Measurements from ENCODE around the gene ACER3.
"Not testable (repeated sequence)": the region's sequence is repeated elsewhere in the genome, so short reads cannot be mapped to it uniquely, and the experiment has no call there.

Gene ACER3

DNA sequence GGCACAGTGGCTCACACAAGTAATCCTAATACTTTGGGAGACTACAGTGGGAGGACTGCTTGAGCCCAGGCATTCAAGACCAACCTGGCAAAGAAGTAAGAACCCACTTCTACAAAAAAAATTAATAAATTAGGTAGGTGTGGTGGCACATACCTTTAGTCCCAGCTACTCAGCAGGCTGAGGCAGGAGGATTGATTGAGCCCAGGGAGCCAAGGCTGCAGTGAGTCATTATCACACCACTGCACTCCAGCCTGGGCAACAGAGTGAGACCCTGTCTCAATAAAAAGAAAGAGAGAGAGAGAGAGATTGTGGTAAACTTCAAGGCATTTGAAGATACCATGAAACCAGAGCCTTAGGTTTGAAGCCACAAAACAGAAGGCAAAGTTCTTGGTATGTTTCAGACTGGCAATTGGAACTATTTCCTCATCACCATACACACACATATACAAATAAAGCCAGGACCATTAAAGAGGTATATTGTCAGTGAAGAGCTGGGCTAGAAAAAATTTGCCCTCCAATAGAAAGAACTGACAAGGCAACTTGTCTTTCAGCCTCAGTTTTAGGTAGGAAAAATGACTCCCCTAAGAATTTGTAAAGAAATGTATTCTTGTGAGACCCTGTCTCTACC is 148.9 kb downstream of the ACER3 start:
- DNase-seq, result no peak

DNA sequence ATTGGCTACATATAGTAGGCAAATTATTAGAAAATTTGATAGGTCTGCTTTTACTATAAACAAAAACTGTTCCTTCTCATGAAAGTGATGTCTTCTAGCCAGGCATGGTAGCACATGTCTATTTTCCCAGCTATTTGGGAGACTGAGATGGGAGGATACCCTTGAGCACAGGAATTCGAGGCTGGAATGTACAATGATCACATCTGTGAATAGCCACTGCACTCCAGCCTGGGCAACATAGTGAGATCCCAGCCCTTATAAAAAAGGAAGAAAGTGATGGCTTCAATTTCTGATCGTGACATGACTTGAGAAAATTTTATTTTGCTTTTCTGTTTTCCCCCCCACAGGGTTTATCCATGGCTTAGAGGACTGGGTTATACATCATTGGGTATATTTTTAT is 154.0 kb downstream of the ACER3 start:
- DNase-seq, result no peak

DNA sequence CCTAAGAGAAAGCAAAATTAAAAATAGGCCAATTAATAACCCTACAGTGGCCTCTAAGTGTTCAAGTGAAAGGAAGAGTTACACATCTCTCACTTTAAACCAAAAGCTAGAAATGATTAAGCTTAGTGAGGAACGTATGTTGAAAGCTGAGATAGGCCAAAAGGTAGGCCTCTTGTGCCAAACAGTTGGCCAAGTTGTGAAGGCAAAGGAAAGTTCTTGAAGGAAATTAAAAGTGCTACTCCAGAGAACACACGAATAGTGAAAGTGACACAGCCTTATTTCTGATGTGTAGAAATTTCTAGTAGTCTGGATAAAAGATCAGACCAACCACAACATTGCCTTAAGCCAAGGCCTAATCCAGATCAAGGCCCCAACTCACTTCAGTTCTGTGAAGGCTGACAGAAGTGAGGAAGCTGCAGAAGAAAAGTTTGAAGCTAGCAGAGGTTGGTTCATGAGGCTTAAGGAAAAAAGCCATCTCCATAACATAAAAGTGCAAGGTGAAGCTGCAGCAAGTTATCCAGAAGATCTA is 157.7 kb downstream of the ACER3 start:
- DNase-seq, result not testable (repeated sequence)

DNA sequence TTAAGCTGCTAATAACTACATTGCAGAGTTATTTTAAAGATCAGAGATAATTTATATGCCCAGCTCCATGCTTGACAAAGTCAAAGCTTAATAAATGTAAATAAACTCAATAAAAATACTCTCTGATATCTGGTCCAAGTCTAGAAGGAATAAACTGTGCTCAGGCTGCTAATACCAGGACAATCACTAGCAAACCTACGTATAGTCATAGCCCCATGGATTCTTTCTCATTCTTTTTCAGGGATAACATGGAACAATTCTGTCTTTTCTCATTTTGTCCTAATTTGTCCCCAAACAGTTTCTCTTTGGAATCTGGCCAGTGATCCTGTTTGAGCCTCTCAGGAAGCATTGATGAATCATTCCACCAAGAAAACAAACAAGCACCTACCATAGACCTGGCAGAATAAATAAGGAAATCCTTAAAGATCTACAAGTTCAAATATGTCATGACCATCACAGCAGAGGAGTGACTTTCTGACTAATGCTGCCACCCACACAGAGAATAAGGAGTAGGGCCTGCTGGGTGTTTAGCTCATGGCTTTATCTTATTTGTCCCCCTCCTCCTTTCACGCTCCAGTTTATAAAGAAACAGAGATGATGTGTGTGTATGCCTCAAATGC is 159.4 kb downstream of the ACER3 start:
- no peak for DNase-seq

DNA sequence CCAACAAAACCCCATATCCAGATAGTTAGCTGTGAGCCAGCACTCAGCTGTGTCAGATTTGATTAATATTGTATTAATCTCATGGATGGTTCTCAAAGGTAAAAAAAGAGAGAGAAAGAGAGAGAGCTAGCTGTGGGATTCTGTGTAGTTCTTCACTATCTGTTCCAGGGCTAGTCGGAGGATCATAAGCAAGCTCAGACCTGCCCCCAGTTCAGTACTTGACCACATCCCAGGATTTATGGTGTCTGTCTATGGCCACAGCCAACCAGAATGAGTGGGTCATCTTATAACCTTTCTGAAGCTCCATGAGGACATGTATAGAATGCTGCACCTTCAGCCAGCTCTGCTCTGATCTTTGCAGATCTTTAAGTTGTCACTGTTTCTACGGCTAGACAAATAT is 160.0 kb downstream of the ACER3 start:
- no peak for DNase-seq

DNA sequence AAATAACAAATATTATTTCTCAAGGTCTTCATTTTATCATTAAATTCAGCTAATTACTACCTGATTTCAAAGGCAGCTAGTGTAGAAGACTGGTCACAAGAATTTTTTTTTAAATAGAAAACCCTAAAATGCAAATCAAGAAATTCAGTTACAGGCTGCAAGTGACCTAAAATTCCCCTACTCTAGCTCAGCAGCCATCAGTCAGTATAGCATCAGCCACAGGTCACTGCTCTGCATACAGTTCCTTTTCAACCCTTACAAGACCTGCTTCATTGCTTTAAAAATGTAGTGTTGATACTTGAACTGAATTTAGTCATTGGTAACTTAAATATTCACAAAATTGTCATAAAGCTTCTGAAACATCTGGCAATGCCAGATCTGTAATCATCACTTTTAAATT is 164.0 kb downstream of the ACER3 start:
- DNase-seq, result no peak

DNA sequence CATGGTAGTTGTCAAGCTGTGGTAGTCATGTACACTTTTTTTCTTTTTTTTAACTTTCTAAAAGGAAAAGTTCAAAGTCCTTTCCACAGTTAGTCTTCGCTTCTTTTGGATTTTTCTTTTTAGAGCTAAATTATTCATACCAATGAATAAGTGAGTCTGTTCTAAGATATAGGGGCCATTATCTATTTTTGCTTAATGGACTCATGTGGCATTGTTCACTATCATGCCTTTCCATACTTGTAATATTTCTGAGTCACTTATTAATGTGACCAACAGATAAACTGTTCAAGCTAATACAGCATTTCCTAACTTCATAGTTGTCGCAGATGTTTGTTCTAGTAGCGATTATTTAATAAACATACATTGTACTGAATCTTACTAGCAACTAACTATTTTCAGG is 165.5 kb downstream of the ACER3 start:
- no peak for DNase-seq

DNA sequence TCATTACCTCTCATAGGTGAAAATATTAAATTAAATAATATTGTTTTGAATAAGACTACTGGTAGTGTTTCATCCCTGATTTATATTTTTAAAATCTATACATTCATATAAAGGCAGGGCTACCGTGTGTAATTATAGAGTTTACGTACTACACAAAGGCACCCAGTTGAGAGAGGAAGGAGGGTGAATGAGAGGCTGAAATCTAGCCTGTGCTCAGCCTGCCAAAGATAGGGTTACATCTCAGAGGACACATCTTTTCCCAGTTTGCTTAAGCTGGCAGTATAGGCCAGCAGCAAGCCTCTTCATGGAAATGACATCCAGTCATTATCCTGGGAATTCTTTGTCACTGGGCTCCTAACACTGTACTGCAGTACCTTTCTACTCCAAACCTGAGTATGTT is 166.0 kb downstream of the ACER3 start:
- no peak for DNase-seq

DNA sequence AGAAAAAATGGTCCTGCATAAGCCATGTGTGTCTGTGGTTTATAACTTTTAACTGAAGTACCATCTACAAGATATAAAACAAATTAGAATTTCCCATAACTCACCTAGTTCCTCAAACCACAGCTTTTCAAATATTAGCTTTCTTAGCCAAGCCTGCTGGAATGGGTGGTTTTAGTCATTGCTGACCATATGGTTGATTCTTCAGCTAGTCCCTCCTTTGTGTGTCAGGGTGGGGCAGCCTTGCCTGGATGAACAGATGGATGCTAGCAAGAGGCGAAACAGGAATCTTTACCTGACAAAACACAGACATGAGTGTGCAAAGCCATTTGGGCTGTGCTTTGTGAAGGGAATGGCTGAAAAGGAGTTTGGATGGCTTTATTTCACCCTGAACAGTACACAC is 166.6 kb downstream of the ACER3 start:
- DNase-seq, result no peak

DNA sequence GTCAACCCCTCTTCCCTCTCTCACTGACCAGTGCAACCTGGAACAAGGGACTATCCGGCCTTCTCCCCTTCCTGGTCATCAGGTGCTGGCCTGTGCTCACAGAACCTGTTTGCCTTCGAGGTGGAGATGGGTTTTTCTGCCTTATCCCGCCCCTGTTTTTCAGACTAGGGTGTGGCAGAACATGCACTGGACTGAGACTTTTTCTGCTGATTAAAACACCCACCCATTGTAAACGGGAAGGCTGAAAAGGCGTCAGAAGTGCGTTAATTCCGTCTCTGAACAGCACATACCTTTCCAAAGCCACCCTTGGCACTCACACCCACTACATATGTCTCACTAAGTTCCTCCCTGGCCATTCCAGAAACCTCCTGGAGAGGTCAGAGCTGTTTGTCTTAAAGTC is 169.1 kb downstream of the ACER3 start:
- no peak for DNase-seq

DNA sequence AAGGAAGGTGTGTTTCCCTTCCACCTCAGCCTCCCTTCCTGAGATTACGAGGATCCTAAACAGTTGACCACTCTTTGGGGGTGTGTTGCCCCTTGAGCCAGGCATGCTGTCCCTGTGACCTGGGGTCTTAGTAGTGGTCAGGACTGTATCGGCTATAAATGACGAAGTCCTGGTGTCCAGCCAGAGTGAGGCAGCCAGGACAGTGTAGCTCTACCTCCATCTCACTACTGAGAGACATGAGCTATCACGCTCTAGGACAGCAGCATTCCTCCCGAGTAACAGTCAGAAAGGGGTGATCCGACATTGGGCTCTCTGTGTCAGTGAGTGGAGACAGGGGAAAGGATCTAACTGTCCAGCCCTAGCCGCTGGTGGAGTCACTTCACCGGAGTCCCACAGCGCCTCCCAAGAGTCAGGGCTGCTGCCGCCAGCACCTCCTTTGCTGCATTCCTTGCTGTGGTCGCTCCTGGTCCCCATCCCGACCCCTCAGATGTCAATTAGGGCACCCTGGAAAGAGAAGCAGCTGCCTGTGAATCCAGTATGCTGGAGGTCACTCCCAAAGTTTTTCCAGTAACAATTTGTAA is 170.2 kb downstream of the ACER3 start:
- no peak for DNase-seq

DNA sequence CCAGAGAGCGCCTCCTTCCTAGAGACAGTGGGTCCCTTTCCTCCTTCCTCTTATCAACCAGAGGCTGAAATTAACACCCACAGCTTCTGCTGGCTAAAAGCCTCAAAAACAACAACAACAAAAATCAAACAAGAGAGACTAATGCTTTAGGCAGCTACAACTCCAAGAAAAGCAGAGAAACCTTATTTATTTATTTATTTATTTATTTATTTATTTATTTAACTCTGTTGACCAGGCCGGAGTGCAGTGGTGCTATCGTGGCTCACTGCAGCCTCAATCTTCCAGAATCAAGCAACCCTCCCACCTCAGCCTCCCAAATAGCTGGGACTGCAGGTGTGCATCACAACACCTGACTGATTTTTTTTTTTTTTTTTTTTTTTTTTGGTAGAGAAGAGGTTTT is 170.9 kb downstream of the ACER3 start:
- no peak for DNase-seq

DNA sequence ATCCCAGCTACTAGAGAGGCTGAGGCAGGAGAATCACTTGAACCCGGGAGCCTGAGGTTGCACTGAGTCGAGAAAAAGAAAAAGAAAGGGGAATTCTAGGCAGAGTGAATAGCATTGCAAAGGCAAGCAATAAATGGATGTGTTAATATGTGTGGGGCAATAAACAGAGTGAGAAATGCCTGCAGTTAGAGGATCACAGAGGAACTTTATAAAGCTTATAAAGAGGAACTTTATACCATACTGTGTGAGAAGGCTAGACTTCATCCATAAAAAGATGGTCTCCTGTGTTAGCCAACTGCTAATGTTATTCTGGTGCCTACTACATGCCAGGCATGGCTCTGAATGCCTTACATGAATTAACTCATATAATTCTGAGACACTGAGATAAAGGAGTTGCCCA is 174.3 kb downstream of the ACER3 start:
- no peak for DNase-seq

DNA sequence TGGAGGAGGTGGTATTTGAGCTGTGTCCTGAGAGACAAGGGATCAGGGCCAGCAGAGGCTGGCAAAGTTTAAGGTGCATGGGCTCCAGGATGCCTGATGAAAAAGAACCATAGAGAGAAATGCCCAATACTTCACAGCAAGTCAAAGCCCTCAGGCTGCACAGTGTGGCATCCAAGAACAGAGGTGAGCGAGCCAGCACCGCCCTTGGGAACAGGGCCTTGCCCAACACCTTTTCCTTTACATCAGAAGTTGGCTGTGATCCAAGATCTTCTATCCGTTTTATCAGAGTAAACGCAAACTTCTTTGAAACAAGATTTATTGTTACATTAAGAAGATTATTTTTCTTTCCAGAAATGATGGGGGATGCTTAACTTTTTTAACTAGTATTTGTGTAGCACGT is 174.9 kb downstream of the ACER3 start:
- no peak for DNase-seq

DNA sequence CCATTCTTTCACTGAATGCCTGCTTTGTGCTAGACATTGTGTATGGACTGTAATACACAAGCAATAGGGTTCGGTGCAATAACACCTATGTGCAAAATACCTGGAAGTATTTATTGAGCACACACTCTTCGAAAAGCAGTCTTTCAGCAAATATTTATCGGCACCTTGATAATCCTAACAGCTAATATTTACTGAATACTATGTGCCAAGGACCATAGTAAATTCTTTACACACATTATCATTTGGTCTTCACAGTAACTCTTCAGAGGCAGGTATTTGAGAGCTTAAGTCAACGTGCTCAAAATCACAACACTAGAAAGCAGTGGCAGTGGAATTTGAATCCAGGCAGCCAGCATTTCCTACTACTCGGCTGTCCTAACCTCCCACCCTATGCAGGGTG is 175.7 kb downstream of the ACER3 start:
- DNase-seq, result no peak

DNA sequence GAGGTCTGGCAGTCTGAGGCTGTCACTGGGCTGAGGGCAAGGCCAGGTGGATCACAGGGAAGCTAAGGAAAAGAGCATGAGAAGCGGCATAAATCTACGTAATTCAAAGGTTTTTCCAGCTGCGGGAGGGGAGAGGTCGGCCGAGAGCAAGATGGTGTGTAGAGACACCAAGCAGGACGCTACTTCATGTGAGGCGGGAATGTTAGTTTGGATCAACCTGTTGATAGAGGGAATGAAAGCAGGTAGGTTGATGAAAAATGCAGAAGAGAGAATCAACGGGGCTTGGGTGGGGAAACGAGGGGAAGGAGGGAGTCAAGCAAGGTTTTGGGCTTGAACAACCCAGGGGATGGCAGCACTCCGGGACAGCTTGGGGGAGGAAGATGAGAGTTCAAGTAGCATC is 176.3 kb downstream of the ACER3 start:
- no peak for DNase-seq

DNA sequence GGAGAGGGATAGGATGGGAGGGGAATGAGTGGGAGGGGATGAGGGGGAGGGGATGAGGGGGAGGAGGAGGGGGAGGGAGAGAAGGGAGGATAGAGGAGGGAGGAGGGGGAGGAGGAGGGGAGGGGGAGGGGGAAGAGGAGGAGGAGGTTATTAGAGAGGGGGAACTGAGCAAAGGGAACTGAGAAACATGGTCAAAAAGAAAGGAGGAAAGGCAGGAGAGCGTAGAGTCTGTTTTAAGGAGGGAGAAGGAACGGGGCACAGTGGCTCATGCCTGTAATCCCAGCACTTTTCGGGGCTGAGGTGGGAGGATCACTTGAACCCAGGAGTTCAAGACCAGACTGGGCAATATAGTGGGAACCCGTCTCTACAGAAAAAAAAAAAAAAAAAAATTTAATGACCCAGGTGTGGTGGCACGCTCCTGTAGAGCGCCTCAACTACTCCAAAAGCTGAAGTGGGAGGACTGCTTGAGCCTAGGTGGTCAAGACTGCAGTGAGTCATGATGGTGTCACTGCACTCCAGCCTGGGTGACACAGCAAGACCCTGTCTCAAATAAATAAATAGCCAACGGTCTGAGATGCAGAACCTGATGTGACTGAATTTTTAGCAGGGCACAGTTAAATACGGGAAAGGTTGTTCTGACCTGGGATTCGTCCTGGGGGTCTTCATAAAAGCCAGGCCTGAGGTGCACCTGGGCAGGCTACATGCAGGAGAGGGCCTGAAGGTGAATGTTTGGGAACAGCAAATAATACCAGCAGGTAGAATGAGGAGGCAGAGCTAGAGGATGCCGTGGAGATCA is 177.5 kb downstream of the ACER3 start:
- no peak for DNase-seq

DNA sequence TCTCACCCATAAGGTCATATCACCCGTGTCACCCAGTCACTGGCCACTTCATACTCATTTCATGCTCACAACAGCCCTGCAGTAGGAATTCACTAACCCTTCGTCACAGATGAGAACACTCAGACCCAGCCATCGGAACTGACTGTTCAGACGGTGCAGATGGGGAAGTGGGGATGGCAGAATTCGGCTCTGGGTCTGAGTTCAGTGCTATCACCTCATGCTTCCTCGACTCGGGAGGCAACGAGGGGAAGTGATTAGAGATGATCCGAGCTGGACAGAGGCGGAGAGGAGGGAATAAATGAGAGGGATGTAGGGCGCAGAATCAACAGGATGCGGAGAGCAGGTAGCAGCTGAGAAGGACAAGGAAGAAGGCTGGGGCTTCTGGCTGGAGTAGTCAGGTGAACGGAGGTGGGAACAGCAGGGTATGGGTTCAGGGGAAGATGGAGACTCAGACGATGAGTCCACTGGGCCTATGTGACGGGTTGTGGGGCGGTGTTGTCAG is 178.2 kb downstream of the ACER3 start:
- DNase-seq, result no peak

DNA sequence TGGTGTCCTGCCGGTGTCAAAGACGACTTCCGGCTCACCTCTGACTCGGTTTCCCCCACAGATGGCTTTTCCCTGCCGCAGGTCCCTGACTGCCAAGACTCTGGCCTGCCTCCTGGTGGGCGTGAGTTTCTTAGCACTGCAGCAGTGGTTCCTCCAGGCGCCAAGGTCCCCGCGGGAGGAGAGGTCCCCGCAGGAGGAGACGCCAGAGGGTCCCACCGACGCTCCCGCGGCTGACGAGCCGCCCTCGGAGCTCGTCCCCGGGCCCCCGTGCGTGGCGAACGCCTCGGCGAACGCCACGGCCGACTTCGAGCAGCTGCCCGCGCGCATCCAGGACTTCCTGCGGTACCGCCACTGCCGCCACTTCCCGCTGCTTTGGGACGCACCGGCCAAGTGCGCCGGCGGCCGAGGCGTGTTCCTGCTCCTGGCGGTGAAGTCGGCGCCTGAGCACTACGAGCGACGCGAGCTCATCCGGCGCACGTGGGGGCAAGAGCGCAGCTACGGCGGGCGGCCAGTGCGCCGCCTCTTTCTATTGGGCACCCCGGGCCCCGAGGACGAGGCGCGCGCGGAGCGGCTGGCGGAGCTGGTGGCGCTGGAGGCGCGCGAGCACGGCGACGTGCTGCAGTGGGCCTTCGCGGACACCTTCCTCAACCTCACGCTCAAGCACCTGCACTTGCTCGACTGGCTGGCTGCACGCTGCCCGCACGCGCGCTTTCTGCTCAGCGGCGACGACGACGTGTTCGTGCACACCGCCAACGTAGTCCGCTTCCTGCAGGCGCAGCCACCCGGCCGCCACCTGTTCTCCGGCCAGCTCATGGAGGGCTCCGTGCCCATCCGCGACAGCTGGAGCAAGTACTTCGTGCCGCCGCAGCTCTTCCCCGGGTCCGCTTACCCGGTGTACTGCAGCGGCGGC is 179.0 kb downstream of the ACER3 start:
- no peak for DNase-seq

DNA sequence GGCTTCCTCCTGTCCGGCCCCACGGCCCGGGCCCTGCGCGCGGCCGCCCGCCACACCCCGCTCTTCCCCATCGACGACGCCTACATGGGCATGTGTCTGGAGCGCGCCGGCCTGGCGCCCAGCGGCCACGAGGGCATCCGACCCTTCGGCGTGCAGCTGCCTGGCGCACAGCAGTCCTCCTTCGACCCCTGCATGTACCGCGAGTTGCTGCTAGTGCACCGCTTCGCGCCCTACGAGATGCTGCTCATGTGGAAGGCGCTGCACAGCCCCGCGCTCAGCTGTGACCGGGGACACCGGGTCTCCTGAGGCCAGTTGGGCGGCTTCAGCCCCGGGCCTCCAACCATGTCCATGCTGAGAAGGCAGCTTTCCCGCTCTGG is 179.7 kb downstream of the ACER3 start:
- no peak for DNase-seq

DNA sequence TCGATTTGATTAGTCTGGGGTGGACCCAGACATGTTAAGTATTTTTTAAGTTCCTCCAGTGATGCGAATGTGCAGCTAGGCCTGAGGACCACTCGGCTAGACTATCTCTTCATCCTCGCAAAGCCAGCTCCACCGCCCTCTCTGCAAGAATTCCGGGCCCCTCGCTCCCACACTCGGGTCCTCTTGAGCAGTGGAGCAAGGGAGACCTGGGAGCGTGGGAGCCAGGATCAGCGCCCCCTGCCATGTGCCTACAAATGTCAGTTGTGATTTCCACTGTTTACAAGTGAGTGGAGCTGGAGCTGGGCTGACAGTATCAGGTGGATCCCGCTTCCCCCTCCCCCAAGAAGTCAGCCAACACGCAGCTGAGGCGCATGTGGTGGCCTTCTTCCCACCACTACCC is 180.2 kb downstream of the ACER3 start:
- DNase-seq, result no peak

DNA sequence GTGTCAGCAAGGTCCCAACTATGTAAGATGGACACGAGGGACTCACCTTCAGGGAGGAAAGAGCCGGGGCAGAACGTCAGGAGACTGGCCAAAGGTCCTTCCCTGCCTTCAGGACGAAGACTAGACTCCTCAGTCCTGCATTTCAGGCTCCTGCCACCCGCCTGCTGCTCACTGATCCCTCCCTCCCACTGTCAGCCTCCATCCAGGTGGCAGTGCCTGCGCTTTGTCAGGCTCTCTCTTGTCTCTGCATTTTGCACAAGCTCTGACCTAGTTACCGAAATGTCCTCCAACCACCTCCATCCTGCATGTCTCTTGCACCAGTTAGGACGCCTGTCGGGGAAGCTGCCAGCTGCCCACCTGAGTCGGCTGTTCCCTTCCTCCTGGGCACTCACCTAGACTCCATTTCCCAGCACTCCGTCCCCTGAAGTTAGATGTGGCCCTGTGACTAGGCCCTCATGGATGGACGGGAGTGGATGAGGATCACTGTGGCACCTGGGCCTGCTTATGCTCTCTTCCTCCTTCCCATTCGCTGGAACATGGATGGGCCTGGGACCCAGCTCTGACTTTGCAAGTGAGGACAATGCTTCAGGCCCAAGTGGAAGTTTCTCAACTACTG is 181.5 kb downstream of the ACER3 start:
- no peak for DNase-seq

Measured in CD4-positive, alpha-beta T cell treated with Interleukin-4 for 4 hours (primary cell).